Activated gamma-delta T cell treated with Interleukin-2 at 50 U/mL for 16 hours (primary cell): ENCODE measurements around the gene GRAMD2B.
A peak's percentile ranks its signal among the peaks of the same experiment; 100 is the strongest.
"Not testable (repeated sequence)": the region's sequence is repeated elsewhere in the genome, so short reads cannot be mapped to it uniquely, and the experiment has no call there.

Experiments
- DNase-seq: peaks from one replicate; pipeline ENCODE4 v3.0.0-alpha.2; 2020

The GRAMD2B gene

GRCh38 chr5:126414874-126415502 is 8.2 kb upstream of the GRAMD2B start:
- DNase-seq = no peak

- no peak for DNase-seq
Observed at GRCh38 chr5:126415789-126416188, 7.4 kb upstream of the GRAMD2B start.

GRCh38 chr5:126416266-126416925 is 6.8 kb upstream of the GRAMD2B start:
- DNase-seq = no peak

GRCh38 chr5:126417178-126417577 is 6.0 kb upstream of the GRAMD2B start:
- DNase-seq = no peak

- no peak for DNase-seq
Observed at GRCh38 chr5:126419102-126419501, 4.1 kb upstream of the GRAMD2B start.

GRCh38 chr5:126428421-126428820 is 5.2 kb downstream of the GRAMD2B start:
- no peak for DNase-seq

- no peak for DNase-seq
Observed at GRCh38 chr5:126430631-126431030, 7.4 kb downstream of the GRAMD2B start.

- DNase-seq = no peak
Observed at GRCh38 chr5:126433701-126434100, 10.5 kb downstream of the GRAMD2B start.

GRCh38 chr5:126435261-126435660 is 12.1 kb downstream of the GRAMD2B start:
- DNase-seq = no peak

GRCh38 chr5:126435714-126436113 is 12.5 kb downstream of the GRAMD2B start:
- no peak for DNase-seq

- DNase-seq = no peak
Observed at GRCh38 chr5:126437721-126438120, 14.5 kb downstream of the GRAMD2B start.

- DNase-seq = no peak
Observed at GRCh38 chr5:126438267-126438666, 15.1 kb downstream of the GRAMD2B start.

GRCh38 chr5:126438868-126439267 is 15.7 kb downstream of the GRAMD2B start:
- no peak for DNase-seq

- DNase-seq = not testable (repeated sequence)
Observed at GRCh38 chr5:126439724-126440123, 16.5 kb downstream of the GRAMD2B start.

- no peak for DNase-seq
Observed at GRCh38 chr5:126441230-126441629, 18.0 kb downstream of the GRAMD2B start.

GRCh38 chr5:126443374-126443851 is 20.2 kb downstream of the GRAMD2B start:
- DNase-seq = no peak

- no peak for DNase-seq
Observed at GRCh38 chr5:126444137-126444536, 20.9 kb downstream of the GRAMD2B start.

- DNase-seq = no peak
Observed at GRCh38 chr5:126445502-126446174, 22.4 kb downstream of the GRAMD2B start.

- DNase-seq = no peak
Observed at GRCh38 chr5:126446498-126447224, 23.5 kb downstream of the GRAMD2B start.

GRCh38 chr5:126448720-126449119 is 25.5 kb downstream of the GRAMD2B start:
- DNase-seq = no peak

GRCh38 chr5:126449751-126450271 is 26.6 kb downstream of the GRAMD2B start:
- peak; percentile 43 for DNase-seq

- DNase-seq = peak; percentile 8
Observed at GRCh38 chr5:126450346-126450745, 27.1 kb downstream of the GRAMD2B start.

GRCh38 chr5:126450907-126451306 is 27.7 kb downstream of the GRAMD2B start:
- DNase-seq = no peak
